Heart right ventricle (tissue), 16 donors: ENCODE results near the gene RXRA. TPM values are rescaled to one million over a fixed set of nuclear protein-coding genes. Genes with fewer than 3 reads are reported as not detected.

Experiments
- ATAC-seq, 8 donors: fragments of 200-7000 bp; cut with Tn5 transposase; one replicate each; pipeline ENCODE4 v1.9.1; 2020; ENCODE audit warnings: mild to moderate bottlenecking in 8 of 8, moderate library complexity in 8 of 8, moderate number of reproducible peaks in 1 of 8
- DNase-seq, 2 donors: peaks; one replicate each; pipeline ENCODE4 v3.0.0-alpha.2; 2020
- H3K27ac ChIP-seq, 10 donors: fragments of 200-600 bp; sonication (generic) in 2 of 10; one replicate each; pipeline versions ENCODE4 v1.5.0 to v1.8.0; 2020 to 2022; ENCODE audit warnings: mild to moderate bottlenecking in 3 of 10
- H3K27me3 ChIP-seq, 7 donors: fragments of 200-600 bp; one replicate each; pipeline ENCODE4 v1.8.0; 2021 to 2022; ENCODE audit warnings: mild to moderate bottlenecking in 2 of 7
- H3K36me3 ChIP-seq, 9 donors: fragments of 200-600 bp; sonication (generic) in 1 of 9; one replicate each; pipeline versions ENCODE4 v1.5.0 to v1.8.0; 2020 to 2022; ENCODE audit warnings: mild to moderate bottlenecking in 2 of 9
- H3K4me1 ChIP-seq, 9 donors: fragments of 200-600 bp; sonication (generic) in 1 of 9; one replicate each; pipeline versions ENCODE4 v1.5.0 to v1.8.0; 2020 to 2022; ENCODE audit warnings: mild to moderate bottlenecking in 4 of 9
- H3K4me3 ChIP-seq, 10 donors: fragments of 200-600 bp; sonication (generic) in 2 of 10; one replicate each; pipeline versions ENCODE4 v1.5.0 to v1.8.0; 2020 to 2022; ENCODE audit warnings: mild to moderate bottlenecking in 7 of 10, moderate library complexity in 2 of 10
- H3K9me3 ChIP-seq, 11 donors: fragments of 200-600 bp in 10 of 11; sonication (generic) in 2 of 11; one replicate each; pipeline versions ENCODE4 v1.5.0 to v1.8.0; 2013 to 2022; ENCODE audit warnings: mild to moderate bottlenecking in 2 of 11, control low read depth in 1 of 11, moderate library complexity in 1 of 11
- WGBS, 2 donors: extraction: QIAGEN DNeasy Blood & Tissue Kit; methylation state at CpG; one replicate each; pipeline ENCODE4 v1.1.7; 2013; ENCODE audit warnings: inconsistent platforms in 1 of 2; 5-methylcytosine and 5-hydroxymethylcytosine counted together
- intact Hi-C, 10 donors: fragments of 100-400 bp; cut with DNase I; formaldehyde crosslinking; loops; one replicate each; pipeline versions ENCODE4 v1.11.1 to v1.14.2; 2022
- polyA plus RNA-seq, 2 donors: library from polyadenylated mRNA; stranded (reverse); fragments of 200-250 nt; gene quantifications; one replicate each; pipeline ENCODE4 v1.2.3, GENCODE V29; 2013
- total RNA-seq, 10 donors: library from RNA; stranded (reverse); fragmentation: NEBNext Ultra II Directional in 3 of 10; extraction: Animal tissue kit (Norgen Biotek cat#: 25700) in 3 of 10; gene quantifications; one replicate each; pipeline versions ENCODE4 v1.2.1 to v1.2.4, GENCODE V29; 2021 to 2023
- TF ChIP-seq, protein P1 (sequence below), 9 donors: fragments of 200-600 bp; sonication (generic) in 2 of 9; IDR thresholded peaks; one replicate each; pipeline versions ENCODE4 v1.5.0 to v1.8.0; 2021 to 2022; ENCODE audit warnings: antibody characterized with exemption in 9 of 9, mild to moderate bottlenecking in 5 of 9, moderate library complexity in 1 of 9
- donor health status: Arrhythmogenic right ventricular cardiomyopathy.
- donor health status: ischemic (EF 13 %, LVEDD 7.1; RV severe dilation, severe dysfunction).
- donor health status: healthy with polysubstance abuse.
- donor health status: DM: no; HTN: yes; CAD: no.
- donor health status: DM: no; HTN: no; CAD: no.
- donor health status: ischemic (EF 25% LVEDD 6.9; RV normal size, moderate dysfunction).
- donor health status: ischemic (EF 25% LVEDD 5.7; RV mildly dilated, moderate dysfunction).
- donor health status: healthy.
- donor health status: DM: yes; HTN: yes; CAD: no.
- donor health status: Ischemic cardiomyopathy.
- donor health status: ischemic (EF 35%, LVEDD 5.7; RV mildly dilated, moderate dysfunction).
- donor health status: nonischemic (EF 11% LVEDD 7.7; RV severe dilation, severe dysfunction).
- donor health status: DM: yes; HTN: yes; CAD: no.
- donor health status: PGD.
- donor health status: ischemic (EF 29% LVEDD 5.4; RV normal size, mild dysfunction).
- donor health status: nonischemic (EF 23%, LVEDD 6.1; RV moderate dilation, normal function).

The RXRA gene
- total and polyA plus RNA-seq, 12 donors, result 22.6 to 92.3 (median 42.0) TPM

DNA sequence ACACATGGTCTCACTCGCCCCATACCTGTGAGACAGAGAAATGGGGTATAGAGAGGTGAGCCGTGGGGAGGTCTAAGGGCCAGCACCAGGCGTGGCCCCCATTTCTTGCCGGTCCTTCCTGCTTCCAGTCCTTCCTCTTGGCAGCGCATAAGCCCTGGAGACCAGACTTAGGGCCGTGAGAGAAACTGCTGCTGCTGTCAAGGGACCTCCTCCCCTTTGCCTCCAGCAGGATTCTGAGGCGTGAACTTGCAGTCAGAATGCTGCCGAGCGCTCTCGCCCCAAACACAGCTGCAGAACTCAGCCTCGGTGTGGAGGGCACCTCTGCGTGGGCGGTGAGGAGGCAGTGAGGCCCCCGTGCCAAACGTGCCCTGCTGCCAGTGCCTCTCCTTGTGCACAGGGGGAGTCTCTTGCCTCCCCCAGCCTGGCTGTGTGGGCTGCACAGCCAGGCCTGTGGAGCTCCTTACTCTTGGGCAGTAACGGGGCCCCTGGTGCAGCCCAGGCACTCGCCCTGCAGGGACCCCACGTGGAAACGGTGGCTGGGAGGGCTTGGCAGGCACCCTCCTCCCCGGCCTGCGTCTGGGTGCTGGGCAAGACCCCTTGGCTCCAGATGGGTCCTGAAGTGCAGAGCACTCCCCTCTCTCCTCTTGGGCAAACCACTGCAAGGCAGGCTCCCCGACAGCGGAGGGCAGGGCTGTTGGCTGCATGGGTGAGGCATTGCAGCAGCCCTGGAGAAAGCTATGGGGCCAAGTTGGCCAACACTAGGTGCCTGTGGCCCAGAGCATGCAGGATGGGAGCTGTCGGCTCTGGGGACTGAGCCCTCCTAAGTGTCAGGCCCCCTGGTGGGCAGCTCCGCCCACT, 85.4 kb downstream of the RXRA start:
- no peaks in the 10 kb centered on the region for H3K9me3 ChIP-seq
- peak overlapping the region in 2 of 10 donors; percentile 11 to 12 for H3K4me3 ChIP-seq
- intact Hi-C loops, result loop anchor here in 2 of 10 donors (5.0 to 10.0 kb wide), 2 partner anchors 34 to 77 kb away; no protein-coding TSS in a partner anchor
- peak; percentile 61 to 75 for DNase-seq
- H3K36me3 ChIP-seq, result peaks cover 0 to 56% (median 0%) of the 10 kb centered on the region in 9 donors
- H3K27me3 ChIP-seq, result no peaks in the 10 kb centered on the region
- WGBS, 2 donors, result 36% methylated on average over 25 of the region's 25 CpGs
- ATAC-seq, result peak in 4 of 8 donors; percentile 7 to 26 (median 18)
- TF ChIP-seq, protein P1, sequence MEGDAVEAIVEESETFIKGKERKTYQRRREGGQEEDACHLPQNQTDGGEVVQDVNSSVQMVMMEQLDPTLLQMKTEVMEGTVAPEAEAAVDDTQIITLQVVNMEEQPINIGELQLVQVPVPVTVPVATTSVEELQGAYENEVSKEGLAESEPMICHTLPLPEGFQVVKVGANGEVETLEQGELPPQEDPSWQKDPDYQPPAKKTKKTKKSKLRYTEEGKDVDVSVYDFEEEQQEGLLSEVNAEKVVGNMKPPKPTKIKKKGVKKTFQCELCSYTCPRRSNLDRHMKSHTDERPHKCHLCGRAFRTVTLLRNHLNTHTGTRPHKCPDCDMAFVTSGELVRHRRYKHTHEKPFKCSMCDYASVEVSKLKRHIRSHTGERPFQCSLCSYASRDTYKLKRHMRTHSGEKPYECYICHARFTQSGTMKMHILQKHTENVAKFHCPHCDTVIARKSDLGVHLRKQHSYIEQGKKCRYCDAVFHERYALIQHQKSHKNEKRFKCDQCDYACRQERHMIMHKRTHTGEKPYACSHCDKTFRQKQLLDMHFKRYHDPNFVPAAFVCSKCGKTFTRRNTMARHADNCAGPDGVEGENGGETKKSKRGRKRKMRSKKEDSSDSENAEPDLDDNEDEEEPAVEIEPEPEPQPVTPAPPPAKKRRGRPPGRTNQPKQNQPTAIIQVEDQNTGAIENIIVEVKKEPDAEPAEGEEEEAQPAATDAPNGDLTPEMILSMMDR (IDR thresholded peaks at IDR 0.05), result no peak
- peaks cover 68 to 90% (median 86%) of the 10 kb centered on the region in 9 donors for H3K4me1 ChIP-seq
- peak overlapping the region in 9 of 10 donors; percentile 11 to 92 (median 59) for H3K27ac ChIP-seq

DNA sequence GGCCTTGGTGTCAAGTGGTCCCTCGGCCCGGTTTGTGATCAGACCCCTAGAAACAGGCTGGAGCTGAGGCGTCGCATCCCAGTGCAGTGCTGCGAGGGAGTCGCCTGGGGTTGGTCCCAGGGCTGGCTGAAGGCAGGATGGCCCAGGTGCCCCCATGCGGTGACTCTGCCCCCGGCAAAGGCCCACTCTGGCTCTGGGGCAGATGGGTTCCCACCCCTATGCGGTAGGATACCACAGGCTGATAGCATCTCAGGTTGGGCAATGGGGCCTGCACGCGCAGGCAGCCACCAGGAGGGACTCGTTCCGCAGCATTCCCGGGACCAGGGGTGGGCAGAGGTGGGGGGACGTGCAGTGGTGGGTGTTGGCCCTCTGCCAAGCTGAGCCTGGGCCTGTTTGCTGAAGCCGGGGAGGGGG, 86.0 kb downstream of the RXRA start:
- no peaks in the 10 kb centered on the region for H3K9me3 ChIP-seq
- no peak overlapping the region for H3K4me3 ChIP-seq
- no peaks in the 10 kb centered on the region for H3K27me3 ChIP-seq
- intact Hi-C loops, result loop anchor here in 2 of 10 donors (5.0 to 10.0 kb wide), 2 partner anchors 35 to 78 kb away; no protein-coding TSS in a partner anchor
- peaks cover 0 to 62% (median 6%) of the 10 kb centered on the region in 9 donors for H3K36me3 ChIP-seq
- ATAC-seq (no peak), DNase-seq (no peak)
- H3K4me1 ChIP-seq, result peaks cover 63 to 84% (median 80%) of the 10 kb centered on the region in 9 donors
- WGBS, 2 donors, result 70 to 73% methylated on average over 16 of the region's 16 CpGs
- TF ChIP-seq, protein P1 (IDR thresholded peaks at IDR 0.05), result no peak
- H3K27ac ChIP-seq, result peak overlapping the region in 7 of 10 donors; percentile 6 to 75 (median 59)

- TF ChIP-seq, protein P1 (IDR thresholded peaks at IDR 0.05), result no peak
- H3K9me3 ChIP-seq, result no peaks in the 10 kb centered on the region
- no peak for ATAC-seq
- H3K27me3 ChIP-seq, result no peaks in the 10 kb centered on the region
- intact Hi-C loops, result loop anchor here in 2 of 10 donors (5.0 to 10.0 kb wide), 2 partner anchors 36 to 78 kb away; no protein-coding TSS in a partner anchor
- peaks cover 0 to 71% (median 14%) of the 10 kb centered on the region in 9 donors for H3K36me3 ChIP-seq
- 79 to 83% methylated on average over 13 of the region's 13 CpGs for WGBS, 2 donors
- no peak for DNase-seq
- peak overlapping the region; percentile 33 to 69 (median 59) for H3K27ac ChIP-seq
- peaks cover 54 to 79% (median 77%) of the 10 kb centered on the region in 9 donors for H3K4me1 ChIP-seq
- H3K4me3 ChIP-seq, result no peak overlapping the region
Measured at GRCh38 chr9:134413112-134413715, 87.0 kb downstream of the RXRA start.
